GM13977 (cell line): ENCODE data around the gene SURF1.

Experiments used
- DNase-seq: peaks from one replicate; pipeline ENCODE4 v3.0.0; 2012; ENCODE audit warnings: low spot score
- CTCF ChIP-seq: IDR thresholded peaks from 2 replicates; pipeline ENCODE4 v1.5.1; 2012; ENCODE audit warnings: mild to moderate bottlenecking, control low read depth; ENCODE audit not compliant: insufficient read depth; ENCODE audit errors: extremely low read depth, missing control alignments
- in situ Hi-C: fragments of 300-500 bp; cut with MboI; formaldehyde crosslinking; loops from one replicate; pipeline ENCODE4 v1.12.0; 2022; ENCODE audit warnings: low sequenced_read_pairs, low pct_unique_long_range_greater_than_20kb, mixed read lengths, inconsistent platforms; ENCODE audit not compliant: unreplicated experiment

Gene SURF1

GRCh38 chr9:133346021-133346785 lies 10.1 kb downstream of the SURF1 start:
- no peak for TF ChIP-seq CTCF
- in situ Hi-C loops = no loop called here
- no peak for DNase-seq

GRCh38 chr9:133345596-133345995 lies 10.7 kb downstream of the SURF1 start:
- in situ Hi-C loops = no loop called here
- DNase-seq = no peak
- no peak for TF ChIP-seq CTCF

- in situ Hi-C loops = no loop called here
- TF ChIP-seq CTCF = no peak
- no peak for DNase-seq
Measured at GRCh38 chr9:133344979-133345378, 11.3 kb downstream of the SURF1 start.

GRCh38 chr9:133344071-133344470 lies 12.2 kb downstream of the SURF1 start:
- in situ Hi-C loops = no loop called here
- no peak for TF ChIP-seq CTCF
- DNase-seq = no peak

- in situ Hi-C loops = no loop called here
- DNase-seq = no peak
- TF ChIP-seq CTCF = peak; percentile 32
Measured at GRCh38 chr9:133342570-133342969, 13.7 kb downstream of the SURF1 start.

GRCh38 chr9:133342069-133342406 lies 14.2 kb downstream of the SURF1 start:
- TF ChIP-seq CTCF = peak; percentile 23
- in situ Hi-C loops = no loop called here
- DNase-seq = no peak
